Measurements from ENCODE around the gene VLDLR. TPM values are rescaled to one million over a fixed set of nuclear protein-coding genes. Genes with fewer than 3 reads are reported as not detected.

The VLDLR gene
- total RNA-seq, 1 donor from 2014 or later, result 28.5 TPM

- no peak for TF ChIP-seq CTCF (IDR thresholded peaks at IDR 0.05; ENCODE audit: insufficient read depth, low read length, poor library complexity, severe bottlenecking)
These were observed 1.1 kb downstream of the VLDLR start for GRCh38 chr9:2622461-2623287.

GRCh38 chr9:2623288-2624050 is 1.9 kb downstream of the VLDLR start:
- DNase-seq (ENCODE audit: low read depth), result peak; percentile 89
- no peak for TF ChIP-seq CTCF (IDR thresholded peaks at IDR 0.05; ENCODE audit: insufficient read depth, low read length, poor library complexity, severe bottlenecking)
- peak overlapping the region; percentile 80 for H3K4me3 ChIP-seq (ENCODE audit: low read depth, low read length)
- H3K36me3 ChIP-seq (ENCODE audit: control insufficient read depth, insufficient read depth, low read length), result no peaks in the 10 kb centered on the region
- H3K27me3 ChIP-seq (ENCODE audit: control insufficient read depth, insufficient read depth, low read length), result no peaks in the 10 kb centered on the region

More at GRCh38 chr9:2622461-2623287, 1.1 kb downstream of the VLDLR start:
- Histone ChIP-seq H3K4me3 (ENCODE audit: low read depth, low read length) (peak overlapping the region; percentile 80), H3K27me3 (ENCODE audit: control insufficient read depth, insufficient read depth, low read length) (no peaks in the 10 kb centered on the region), H3K36me3 (ENCODE audit: control insufficient read depth, insufficient read depth, low read length) (no peaks in the 10 kb centered on the region)
- DNase-seq (ENCODE audit: low read depth), result no peak

GRCh38 chr9:2624051-2624682 is 2.6 kb downstream of the VLDLR start:
- Histone ChIP-seq H3K36me3 (ENCODE audit: control insufficient read depth, insufficient read depth, low read length) (no peaks in the 10 kb centered on the region), H3K27me3 (ENCODE audit: control insufficient read depth, insufficient read depth, low read length) (no peaks in the 10 kb centered on the region), H3K4me3 (ENCODE audit: low read depth, low read length) (no peak overlapping the region)
- no peak for DNase-seq (ENCODE audit: low read depth)
- no peak for TF ChIP-seq CTCF (IDR thresholded peaks at IDR 0.05; ENCODE audit: insufficient read depth, low read length, poor library complexity, severe bottlenecking)

GRCh38 chr9:2625427-2625826 is 3.8 kb downstream of the VLDLR start:
- DNase-seq (ENCODE audit: low read depth), result no peak
- Histone ChIP-seq H3K36me3 (ENCODE audit: control insufficient read depth, insufficient read depth, low read length) (no peaks in the 10 kb centered on the region), H3K27me3 (ENCODE audit: control insufficient read depth, insufficient read depth, low read length) (no peaks in the 10 kb centered on the region), H3K4me3 (ENCODE audit: low read depth, low read length) (no peak overlapping the region)
- TF ChIP-seq CTCF (IDR thresholded peaks at IDR 0.05; ENCODE audit: insufficient read depth, low read length, poor library complexity, severe bottlenecking), result peak; percentile 1

GRCh38 chr9:2628919-2629318 is 7.3 kb downstream of the VLDLR start:
- Histone ChIP-seq H3K4me3 (ENCODE audit: low read depth, low read length) (no peak overlapping the region), H3K27me3 (ENCODE audit: control insufficient read depth, insufficient read depth, low read length) (no peaks in the 10 kb centered on the region), H3K36me3 (ENCODE audit: control insufficient read depth, insufficient read depth, low read length) (no peaks in the 10 kb centered on the region)
- DNase-seq (ENCODE audit: low read depth), result no peak
- no peak for TF ChIP-seq CTCF (IDR thresholded peaks at IDR 0.05; ENCODE audit: insufficient read depth, low read length, poor library complexity, severe bottlenecking)
